Measurements from ENCODE around the gene CDH4.

Gene CDH4

DNA sequence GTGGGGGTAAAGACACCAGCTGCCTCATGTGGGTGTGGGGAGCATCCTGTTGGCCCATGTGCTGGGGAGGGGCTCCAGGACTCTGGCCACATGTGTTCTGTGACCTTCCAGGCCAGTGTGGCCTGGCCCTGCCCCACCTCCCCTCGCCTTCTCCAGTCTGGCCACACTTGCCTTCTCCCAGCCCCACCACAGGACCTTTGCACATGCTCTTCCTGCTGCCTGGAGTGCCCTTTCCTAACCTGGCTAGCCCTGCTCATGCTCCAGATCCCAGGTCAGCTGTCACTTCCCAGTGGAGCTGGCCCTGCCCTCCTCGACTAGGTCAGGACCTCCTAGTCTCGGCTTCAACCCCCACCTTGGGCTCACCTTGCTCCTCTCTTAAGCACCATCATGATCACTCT is 183.8 kb downstream of the CDH4 start:
- H3K4me3 ChIP-seq (ENCODE audit: low read depth, low read length), result no peak overlapping the region
- no peak for DNase-seq (ENCODE audit: low read depth)
- TF ChIP-seq, protein P1, sequence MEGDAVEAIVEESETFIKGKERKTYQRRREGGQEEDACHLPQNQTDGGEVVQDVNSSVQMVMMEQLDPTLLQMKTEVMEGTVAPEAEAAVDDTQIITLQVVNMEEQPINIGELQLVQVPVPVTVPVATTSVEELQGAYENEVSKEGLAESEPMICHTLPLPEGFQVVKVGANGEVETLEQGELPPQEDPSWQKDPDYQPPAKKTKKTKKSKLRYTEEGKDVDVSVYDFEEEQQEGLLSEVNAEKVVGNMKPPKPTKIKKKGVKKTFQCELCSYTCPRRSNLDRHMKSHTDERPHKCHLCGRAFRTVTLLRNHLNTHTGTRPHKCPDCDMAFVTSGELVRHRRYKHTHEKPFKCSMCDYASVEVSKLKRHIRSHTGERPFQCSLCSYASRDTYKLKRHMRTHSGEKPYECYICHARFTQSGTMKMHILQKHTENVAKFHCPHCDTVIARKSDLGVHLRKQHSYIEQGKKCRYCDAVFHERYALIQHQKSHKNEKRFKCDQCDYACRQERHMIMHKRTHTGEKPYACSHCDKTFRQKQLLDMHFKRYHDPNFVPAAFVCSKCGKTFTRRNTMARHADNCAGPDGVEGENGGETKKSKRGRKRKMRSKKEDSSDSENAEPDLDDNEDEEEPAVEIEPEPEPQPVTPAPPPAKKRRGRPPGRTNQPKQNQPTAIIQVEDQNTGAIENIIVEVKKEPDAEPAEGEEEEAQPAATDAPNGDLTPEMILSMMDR (IDR thresholded peaks at IDR 0.05; ENCODE audit: control insufficient read depth, extremely low read depth, insufficient read depth), result no peak

DNA sequence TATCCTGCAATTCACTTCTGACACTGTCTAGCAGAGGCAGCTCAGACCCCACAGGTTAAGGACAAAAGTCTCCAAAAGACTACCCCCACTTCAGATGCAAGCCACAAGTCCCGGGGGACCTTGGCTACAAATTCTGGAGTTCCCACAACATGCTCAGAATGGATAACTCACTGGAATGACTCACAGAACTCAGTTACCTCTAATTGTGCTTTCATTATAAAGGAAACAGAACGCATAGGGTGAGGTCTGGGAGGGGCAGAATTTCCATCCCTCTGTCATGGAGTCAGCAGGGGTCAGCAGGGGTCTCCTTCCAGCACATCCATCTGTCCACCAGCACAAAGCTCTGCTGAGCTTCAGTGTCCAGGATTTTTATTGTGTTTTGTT is 184.2 kb downstream of the CDH4 start:
- no peak for DNase-seq (ENCODE audit: low read depth)
- TF ChIP-seq, protein P1 (IDR thresholded peaks at IDR 0.05; ENCODE audit: control insufficient read depth, extremely low read depth, insufficient read depth), result no peak
- H3K4me3 ChIP-seq (ENCODE audit: low read depth, low read length), result no peak overlapping the region

DNA sequence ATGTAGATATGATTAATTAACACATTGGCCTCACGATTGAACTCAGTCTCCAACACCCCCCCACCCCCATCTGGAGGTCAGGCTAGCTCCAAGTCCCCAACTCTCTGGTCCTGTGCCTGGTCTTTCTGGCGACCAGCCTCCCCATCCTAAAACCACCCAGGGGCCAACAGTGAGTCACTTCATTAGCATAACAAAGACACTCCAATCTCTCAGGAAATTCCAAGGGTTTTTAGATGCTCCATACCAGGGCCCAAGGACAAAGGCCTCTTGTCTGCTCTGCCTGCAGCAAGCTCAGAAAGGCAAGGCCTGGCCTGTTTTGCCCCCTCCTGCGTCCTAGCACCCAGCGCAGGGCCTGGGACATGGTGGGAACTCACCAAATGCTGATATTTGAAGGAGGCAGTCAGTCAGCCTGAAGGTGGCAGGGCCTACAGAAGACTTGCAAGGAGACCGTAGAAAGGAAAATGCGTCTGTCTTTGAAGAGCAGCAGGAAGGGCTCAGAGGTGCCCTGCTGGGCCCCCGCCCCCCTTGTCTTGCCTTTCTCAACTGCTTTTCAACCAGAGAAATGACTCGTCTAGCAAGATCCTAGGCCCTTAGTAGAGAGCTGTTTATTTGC is 184.7 kb downstream of the CDH4 start:
- TF ChIP-seq, protein P1 (IDR thresholded peaks at IDR 0.05; ENCODE audit: control insufficient read depth, extremely low read depth, insufficient read depth), result no peak
- H3K4me3 ChIP-seq (ENCODE audit: low read depth, low read length), result no peak overlapping the region
- no peak for DNase-seq (ENCODE audit: low read depth)

DNA sequence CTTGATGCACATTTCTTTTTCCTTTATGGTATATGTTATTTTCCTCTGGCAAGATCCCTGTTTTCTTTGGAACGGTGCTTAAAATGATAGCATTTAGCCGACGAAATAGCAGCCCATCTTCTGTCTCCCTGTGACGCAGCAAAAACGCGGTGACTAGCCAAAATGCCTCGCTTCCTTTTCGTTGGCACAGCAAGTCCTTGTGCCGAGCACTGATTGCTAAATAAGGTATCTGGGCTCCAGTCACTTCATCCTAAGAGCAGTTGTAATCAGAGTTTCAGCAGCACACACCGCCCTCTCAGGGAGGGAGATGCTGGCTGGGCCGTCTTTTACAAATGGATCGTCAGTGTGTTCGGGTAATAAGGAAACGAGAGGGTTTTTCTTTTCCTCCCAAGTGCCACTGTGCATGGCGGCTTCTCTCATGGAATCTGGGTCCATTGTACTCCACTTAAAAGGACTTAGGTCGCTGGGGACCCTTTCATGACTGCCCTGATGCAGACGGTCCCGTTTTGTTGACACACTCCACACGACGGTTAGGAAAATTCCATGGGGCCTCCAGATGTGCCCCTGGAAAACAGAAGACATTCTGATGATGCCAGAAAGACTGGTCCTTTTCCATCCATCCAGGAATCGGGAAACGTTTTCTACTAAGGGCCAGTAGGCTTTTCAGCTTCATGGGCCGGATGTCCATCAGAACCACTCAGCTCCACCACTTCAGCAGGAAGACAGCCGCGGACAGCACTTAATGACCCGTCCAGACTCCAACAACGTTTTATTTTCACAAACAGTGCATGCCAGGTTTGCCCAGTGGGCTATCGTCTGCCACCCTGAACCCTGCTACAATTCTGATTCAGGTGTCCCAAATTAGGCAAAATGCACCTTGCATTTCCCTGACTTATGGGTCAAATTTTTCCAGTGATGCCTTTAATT is 185.5 kb downstream of the CDH4 start:
- DNase-seq (ENCODE audit: low read depth), result no peak
- H3K4me3 ChIP-seq (ENCODE audit: low read depth, low read length), result no peak overlapping the region
- TF ChIP-seq, protein P1 (IDR thresholded peaks at IDR 0.05; ENCODE audit: control insufficient read depth, extremely low read depth, insufficient read depth), result no peak

DNA sequence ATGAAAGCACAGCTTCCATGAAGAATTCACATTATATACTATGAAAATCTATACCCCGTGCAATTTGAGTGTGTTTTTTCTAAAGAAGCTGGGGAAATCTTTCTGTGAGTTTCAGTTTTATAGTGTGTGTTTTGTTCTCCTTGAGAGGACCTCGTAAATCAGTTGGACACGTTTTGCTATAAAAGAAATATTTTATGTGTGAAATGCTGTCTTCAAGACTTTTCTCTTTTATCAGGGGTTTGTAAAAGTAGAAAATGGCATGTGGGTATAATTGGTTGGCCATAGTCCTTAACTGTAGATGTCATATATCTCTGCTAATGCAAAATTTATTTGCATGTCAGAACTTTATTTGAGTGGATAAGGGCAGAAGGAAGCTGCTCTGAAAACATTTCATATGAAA is 186.2 kb downstream of the CDH4 start:
- H3K4me3 ChIP-seq (ENCODE audit: low read depth, low read length), result no peak overlapping the region
- DNase-seq (ENCODE audit: low read depth), result no peak
- TF ChIP-seq, protein P1 (IDR thresholded peaks at IDR 0.05; ENCODE audit: control insufficient read depth, extremely low read depth, insufficient read depth), result no peak

DNA sequence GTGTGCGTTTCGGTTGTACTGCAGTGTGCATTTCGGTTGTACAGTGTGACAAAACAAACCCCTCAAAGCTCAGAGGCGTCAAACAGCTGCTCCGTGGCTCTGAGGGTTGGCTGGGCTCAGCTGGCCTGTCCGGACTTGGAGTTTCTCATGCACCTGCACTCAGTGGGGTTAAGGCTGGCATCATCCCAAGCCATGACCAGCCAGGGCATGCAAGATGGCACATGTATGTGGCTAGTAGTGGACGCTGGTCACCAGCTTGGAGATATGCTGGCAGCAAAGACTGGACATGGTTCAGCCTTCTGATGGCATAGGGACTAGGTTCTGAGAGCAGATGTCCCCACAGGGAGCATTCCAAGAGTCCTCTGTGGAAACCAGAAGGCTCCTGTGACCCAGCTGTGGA is 187.2 kb downstream of the CDH4 start:
- H3K4me3 ChIP-seq (ENCODE audit: low read depth, low read length), result no peak overlapping the region
- no peak for DNase-seq (ENCODE audit: low read depth)
- TF ChIP-seq, protein P1 (IDR thresholded peaks at IDR 0.05; ENCODE audit: control insufficient read depth, extremely low read depth, insufficient read depth), result no peak

All from LNCaP clone FGC (cell line).